HG02798 (cell line): ENCODE measurements around the gene TMEM170A.

Experiments
- ATAC-seq: cut with Tn5 transposase; IDR thresholded peaks from one replicate; pipeline ENCODE4 v1.9.1; 2021; ENCODE audit warnings: mild to moderate bottlenecking; ENCODE audit not compliant: unreplicated experiment, poor library complexity

TMEM170A gene

GRCh38 chr16:75415169-75415905, 49.2 kb downstream of the TMEM170A start:
- ATAC-seq, result no peak

DNA sequence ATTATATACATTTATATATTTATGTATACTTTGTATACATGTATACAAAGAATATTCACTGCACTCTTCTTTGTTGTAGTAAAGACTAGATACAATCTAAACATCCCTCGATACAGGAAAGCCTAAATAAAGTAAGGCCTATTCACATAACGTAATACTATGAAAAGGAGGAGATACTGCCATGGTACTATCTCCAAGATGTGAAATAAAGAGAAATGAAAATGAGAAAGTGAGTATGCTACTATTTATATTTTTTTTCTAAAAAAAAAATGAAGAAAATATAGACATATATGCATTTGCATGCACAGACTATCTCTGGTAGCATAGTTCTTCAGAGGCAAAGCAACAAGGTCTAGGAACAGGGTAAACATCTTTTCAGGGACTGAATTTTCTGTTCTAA, 50.5 kb downstream of the TMEM170A start:
- no peak for ATAC-seq

DNA sequence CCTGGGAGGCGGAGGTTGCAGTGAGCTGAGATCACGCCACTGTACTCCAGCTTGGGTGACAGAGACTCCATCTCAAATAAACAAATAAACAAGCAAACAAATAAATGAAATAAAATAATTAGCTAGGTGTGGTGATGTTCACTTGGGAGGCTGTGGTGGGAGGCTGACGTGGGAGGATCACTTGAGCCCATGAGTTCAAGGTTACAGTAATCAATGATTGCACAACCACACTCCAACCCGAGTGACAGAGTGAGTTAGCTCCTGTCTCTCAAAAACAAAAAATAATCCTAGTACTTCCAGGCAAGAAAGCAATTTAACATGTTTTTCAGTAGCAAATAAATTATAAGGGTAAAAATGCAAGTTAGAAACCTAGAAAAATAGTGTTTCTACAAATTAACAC, 57.5 kb downstream of the TMEM170A start:
- ATAC-seq, result no peak

DNA sequence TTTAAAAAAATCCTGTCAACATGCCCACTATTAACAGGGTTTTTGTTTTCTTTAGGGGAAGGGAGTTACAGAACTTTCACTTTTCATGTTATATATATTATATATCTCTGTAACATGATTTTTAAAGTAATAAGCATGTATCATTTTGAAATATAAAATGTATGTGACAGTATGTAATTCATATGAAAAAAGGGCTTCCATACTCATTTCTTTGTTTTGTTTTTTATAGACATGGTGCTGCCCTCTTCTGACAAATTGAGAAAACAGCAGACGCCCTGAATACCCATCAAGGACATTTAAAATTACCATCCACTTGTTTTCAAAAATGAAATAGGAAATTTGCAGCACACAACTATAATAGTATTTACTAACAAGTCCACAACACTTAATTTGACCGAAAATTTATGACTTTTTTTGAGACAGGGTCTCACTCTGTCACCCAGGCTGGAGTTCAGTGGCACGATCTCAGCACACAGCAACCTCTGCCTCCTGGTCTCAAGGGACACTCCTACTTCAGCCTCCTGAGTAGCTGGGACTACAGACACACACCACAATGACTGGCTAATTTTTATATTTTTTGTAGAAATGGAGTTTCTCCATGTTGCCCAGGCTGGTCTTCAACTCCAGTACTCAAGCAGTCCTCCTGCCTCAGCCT, 61.5 kb downstream of the TMEM170A start:
- peak; percentile 46 for ATAC-seq

DNA sequence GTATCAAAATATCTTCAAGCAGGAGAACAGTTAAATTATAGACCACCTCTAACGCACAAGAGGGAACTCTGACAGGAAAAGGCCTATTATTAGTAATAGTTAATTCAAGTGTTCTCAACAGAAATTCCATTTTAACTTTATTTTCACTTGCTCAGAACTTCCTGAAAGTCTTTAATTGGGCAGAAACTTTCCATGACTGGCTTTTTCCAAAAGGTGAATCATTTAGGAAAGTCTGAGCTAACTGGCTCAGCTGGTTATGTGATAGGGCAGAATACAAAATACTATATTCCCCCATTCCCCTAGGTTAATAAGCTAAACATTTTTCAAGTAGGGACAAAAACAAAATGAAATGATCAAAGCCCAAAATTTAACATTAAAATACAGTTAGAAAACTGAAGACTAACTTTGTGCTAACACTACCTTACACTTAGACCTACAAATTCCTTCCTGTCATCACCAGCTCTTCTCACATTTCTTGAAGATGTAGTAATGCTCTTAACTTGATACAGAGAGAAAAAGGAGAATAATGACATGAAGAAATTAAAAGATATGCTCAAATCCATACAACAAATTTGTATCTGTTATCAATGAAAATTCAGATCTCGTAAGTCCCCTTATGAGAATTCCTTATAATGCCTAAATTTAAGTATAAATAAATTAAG, 62.2 kb downstream of the TMEM170A start:
- no peak for ATAC-seq

- no peak for ATAC-seq
Measured at GRCh38 chr16:75401691-75402090, 62.8 kb downstream of the TMEM170A start.

DNA sequence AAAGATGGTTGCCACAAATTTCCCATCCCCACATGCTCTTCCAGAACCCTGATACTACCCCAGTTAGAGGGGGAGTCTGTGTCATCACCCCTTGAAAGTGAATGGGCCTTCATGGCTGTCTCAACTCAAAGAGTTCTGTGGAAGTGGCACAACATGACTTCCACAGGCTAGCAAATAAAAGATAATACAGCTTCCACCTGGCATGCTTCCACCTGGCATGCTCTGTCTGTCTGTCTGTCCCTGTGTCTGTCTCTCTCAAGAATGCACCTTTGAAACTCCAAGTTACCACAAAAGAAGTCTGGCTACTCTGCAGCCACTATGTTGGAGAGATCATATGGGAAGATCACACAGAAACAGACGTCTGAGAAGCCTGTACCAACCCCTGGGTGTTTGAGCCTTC, 66.2 kb downstream of the TMEM170A start:
- ATAC-seq, result no peak

- no peak for ATAC-seq
Measured at GRCh38 chr16:75394941-75395340, 69.5 kb downstream of the TMEM170A start.
